GM12878 (cell line): ENCODE results near the gene TEX2. TPM values are rescaled to one million over a fixed set of nuclear protein-coding genes. Genes with fewer than 3 reads are reported as not detected.

Experiments used
- ATAC-seq: fragments of 200-7000 bp; cut with Tn5 transposase; 3 replicates; pipeline ENCODE4 v1.9.1; 2020; ENCODE audit warnings: mild to moderate bottlenecking, moderate library complexity
- BruUV-seq: library from RNA; stranded (reverse); fragments of 400-500 nt; replicated peaks from 2 replicates; lab custom pipeline; 2021; lab: Mats Ljungman, UMichigan
- CTCF ChIA-PET: fragments of 300-600 bp; sonication (Branson Sonifier 250); formaldehyde crosslinking; extraction: SDS; loops from one replicate; lab custom pipeline; 2021; ENCODE audit warnings: inconsistent platforms; lab: Yijun Ruan, JAX
- POLR2A ChIA-PET: fragments of 350-600 bp; formaldehyde crosslinking; extraction: SDS; loops from one replicate; lab custom pipeline; 2021; ENCODE audit warnings: inconsistent platforms; lab: Charles Lee
- RAD21 ChIA-PET: fragments of 300-600 bp; sonication (Branson Sonifier 250); formaldehyde crosslinking; loops from one replicate; lab custom pipeline; 2023; ENCODE audit warnings: antibody characterized with exemption; ENCODE audit not compliant: unreplicated experiment; lab: Charles Lee
- SMC1A ChIA-PET: fragments of 300-600 bp; sonication (Branson Sonifier 250); formaldehyde crosslinking; loops from one replicate; lab custom pipeline; 2023; ENCODE audit not compliant: unreplicated experiment, uncharacterized antibody; lab: Charles Lee
- DNase-seq: peaks from one replicate; pipeline ENCODE4 v3.0.0-alpha.2; 2011; ENCODE audit warnings: low read depth, low spot score
- FAIRE-seq: peaks from 3 replicates; lab custom pipeline; 2011; peaks lifted over from hg19 to GRCh38; lab: Jason Lieb, UNC
- H2AFZ ChIP-seq: 2 replicates; pipeline ENCODE4 v1.6.0; 2011; ENCODE audit warnings: low read depth, low read length, control low read depth; ENCODE audit not compliant: control insufficient read depth
- H3K27ac ChIP-seq: 2 replicates; pipeline ENCODE4 v1.5.1; 2011; ENCODE audit warnings: control low read depth; ENCODE audit not compliant: control insufficient read depth, insufficient read depth
- H3K27me3 ChIP-seq, 2 experiments: replicated peaks in 1 of 2; 2 replicates each; pipeline versions ENCODE4 v1.6.0 to v1.6.1; 2011; ENCODE audit warnings: low read length in 1 of 2; ENCODE audit not compliant: control insufficient read depth in 2 of 2, insufficient read depth in 2 of 2
- H3K36me3 ChIP-seq, 2 experiments: 2 replicates each; pipeline ENCODE4 v1.5.1; 2011; ENCODE audit warnings: low read length in 1 of 2; ENCODE audit not compliant: control insufficient read depth in 2 of 2, insufficient read depth in 2 of 2
- H3K4me1 ChIP-seq: 2 replicates; pipeline ENCODE4 v1.6.1; 2011; ENCODE audit warnings: mild to moderate bottlenecking, low read length, moderate library complexity, mixed read lengths; ENCODE audit not compliant: control insufficient read depth, insufficient read depth
- H3K4me2 ChIP-seq: 2 replicates; pipeline ENCODE4 v1.6.0; 2011; ENCODE audit warnings: control low read depth; ENCODE audit not compliant: control insufficient read depth, insufficient read depth
- H3K4me3 ChIP-seq: fragments of 200-600 bp; sonication (generic); 2 replicates; pipeline ENCODE4 v1.5.1; 2016
- H3K79me2 ChIP-seq: 2 replicates; pipeline ENCODE4 v1.6.0; 2011; ENCODE audit warnings: low read length; ENCODE audit not compliant: control insufficient read depth, insufficient read depth
- H3K9ac ChIP-seq: 2 replicates; pipeline ENCODE4 v1.8.0; 2011; ENCODE audit warnings: low read length, control low read depth, mixed read lengths; ENCODE audit not compliant: control insufficient read depth, insufficient read depth
- H3K9me3 ChIP-seq: replicated peaks from 3 replicates; pipeline ENCODE4 v1.5.1; 2011; ENCODE audit warnings: mild to moderate bottlenecking, low read length; ENCODE audit not compliant: control insufficient read depth, insufficient read depth
- H4K20me1 ChIP-seq: 2 replicates; pipeline ENCODE4 v1.6.0; 2011; ENCODE audit not compliant: control insufficient read depth, insufficient read depth
- RAD51 ChIP-seq: fragments of 450-650 bp; IDR thresholded peaks from 2 replicates; pipeline ENCODE4 v1.6.1; 2016; ENCODE audit warnings: moderate library complexity, mild to moderate bottlenecking, inconsistent platforms
- SMARCA5 ChIP-seq: fragments of 450-650 bp; IDR thresholded peaks from 2 replicates; pipeline ENCODE4 v1.6.1; 2017; ENCODE audit warnings: mild to moderate bottlenecking
- TCF12 ChIP-seq: IDR thresholded peaks from 2 replicates; pipeline ENCODE4 v1.6.1; 2011; ENCODE audit warnings: low read depth, mild to moderate bottlenecking, low read length
- ZZZ3 ChIP-seq: IDR thresholded peaks from 2 replicates; pipeline ENCODE4 v1.6.1; 2011; ENCODE audit warnings: low read depth; ENCODE audit not compliant: control insufficient read depth, insufficient read length
- WGBS: methylation state at CpG from one replicate; pipeline ENCODE4 v1.1.6; 2016; ENCODE audit warnings: low lambda C conversion rate; ENCODE audit not compliant: insufficient replicate concordance, insufficient coverage; ENCODE audit errors: missing lambda C conversion rate; 5-methylcytosine and 5-hydroxymethylcytosine counted together
- in situ Hi-C: fragments of 300-500 bp; cut with MboI; formaldehyde crosslinking; loops from 9 replicates; pipeline ENCODE4 v1.14.3; 2018; ENCODE audit warnings: mixed read lengths
- intact Hi-C: fragments of 100-400 bp; cut with micrococcal nuclease; formaldehyde crosslinking; loops from one replicate; pipeline ENCODE4 v1.14.2; 2022; ENCODE audit not compliant: unreplicated experiment
- polyA plus RNA-seq, 11 experiments: library from polyadenylated mRNA; depleted of rRNA in 4 of 11; unstranded in 6 of 11; stranded (reverse) in 5 of 11; fragments of >200 nt; fragmentation: Nextera tagmentation in 4 of 11; fragmentation: Illumina TruSeq in 1 of 11; extraction: Ambion mirVana in 4 of 11; extraction: Trizol in 1 of 11; gene quantifications; 1 replicate in 1 of 11; 2 replicates in 10 of 11; pipeline versions ENCODE4 v1.2.1 to v1.2.3, GENCODE V29; 2011 to 2016; ENCODE audit warnings: inconsistent platforms in 2 of 11, missing spikeins in 2 of 11, low read depth in 1 of 11
- total RNA-seq, 4 experiments: library from RNA; depleted of rRNA in 3 of 4; stranded (reverse); fragments of >200 nt in 3 of 4; fragmentation: Illumina TruSeq in 1 of 4; extraction: Trizol in 1 of 4; gene quantifications; 2 replicates each; pipeline versions ENCODE4 v1.2.1 to v1.2.3, GENCODE V29; 2013 to 2021
- TF ChIP-seq, protein P1 (sequence below): fragments of 450-650 bp; IDR thresholded peaks from 2 replicates; pipeline ENCODE4 v1.6.1; 2017; ENCODE audit warnings: mild to moderate bottlenecking, moderate library complexity
- TF ChIP-seq, protein P2 (sequence below): fragments of 450-650 bp; IDR thresholded peaks from 2 replicates; pipeline ENCODE4 v1.6.1; 2016; ENCODE audit warnings: mild to moderate bottlenecking

The TEX2 gene
- total and polyA plus RNA-seq, 10 of the 15 experiments (the other 5 are each of a cell fraction or from before 2014, with no cell fraction given) = 3.8 to 19.9 (median 15.8) TPM

- no peak for FAIRE-seq
- POLR2A ChIA-PET = interaction anchor here (1.0 to 1.2 kb wide), 4 partner anchors 11 to 71 kb away, joined by 3 to 8 read pairs (median 3); no protein-coding TSS in a partner anchor
Observed at GRCh38 chr17:64217249-64217691, 45.8 kb downstream of the TEX2 start.

More at GRCh38 chr17:64217249-64217691, 45.8 kb downstream of the TEX2 start:
- Histone ChIP-seq H4K20me1 (no peaks in the 10 kb centered on the region), H3K9ac (no peak overlapping the region), H3K79me2 (no peaks in the 10 kb centered on the region; the same call in 1 of the 2 replicates), H2AFZ (no peak overlapping the region), H3K36me3 (peaks cover 5% of the 10 kb centered on the region in 2 experiments; a peak in 3 of 4 replicates), H3K4me3 (no peak overlapping the region), H3K9me3 (no peaks in the 10 kb centered on the region), H3K4me1 (peaks cover 22% of the 10 kb centered on the region), H3K4me2 (peak overlapping the region; percentile 78), H3K27ac (peak overlapping the region; percentile 24; the same call in 1 of the 2 replicates), H3K27me3 (no peaks in the 10 kb centered on the region)
- no TSS peak for BruUV-seq
- DNase-seq (no peak), ATAC-seq (peak; percentile 49)
- SMC1A ChIA-PET = interaction anchor here (0.7 to 2.1 kb wide), 10 partner anchors 11 to 665 kb away, joined by 3 to 5 read pairs (median 3); no protein-coding TSS in a partner anchor
- CTCF ChIA-PET = interaction anchor here (1.0 to 2.6 kb wide), 7 partner anchors 9 to 202 kb away, joined by 3 to 9 read pairs (median 4); no protein-coding TSS in a partner anchor
- 72% methylated on average over 6 of the region's 6 CpGs for WGBS
- TF ChIP-seq, protein P1, sequence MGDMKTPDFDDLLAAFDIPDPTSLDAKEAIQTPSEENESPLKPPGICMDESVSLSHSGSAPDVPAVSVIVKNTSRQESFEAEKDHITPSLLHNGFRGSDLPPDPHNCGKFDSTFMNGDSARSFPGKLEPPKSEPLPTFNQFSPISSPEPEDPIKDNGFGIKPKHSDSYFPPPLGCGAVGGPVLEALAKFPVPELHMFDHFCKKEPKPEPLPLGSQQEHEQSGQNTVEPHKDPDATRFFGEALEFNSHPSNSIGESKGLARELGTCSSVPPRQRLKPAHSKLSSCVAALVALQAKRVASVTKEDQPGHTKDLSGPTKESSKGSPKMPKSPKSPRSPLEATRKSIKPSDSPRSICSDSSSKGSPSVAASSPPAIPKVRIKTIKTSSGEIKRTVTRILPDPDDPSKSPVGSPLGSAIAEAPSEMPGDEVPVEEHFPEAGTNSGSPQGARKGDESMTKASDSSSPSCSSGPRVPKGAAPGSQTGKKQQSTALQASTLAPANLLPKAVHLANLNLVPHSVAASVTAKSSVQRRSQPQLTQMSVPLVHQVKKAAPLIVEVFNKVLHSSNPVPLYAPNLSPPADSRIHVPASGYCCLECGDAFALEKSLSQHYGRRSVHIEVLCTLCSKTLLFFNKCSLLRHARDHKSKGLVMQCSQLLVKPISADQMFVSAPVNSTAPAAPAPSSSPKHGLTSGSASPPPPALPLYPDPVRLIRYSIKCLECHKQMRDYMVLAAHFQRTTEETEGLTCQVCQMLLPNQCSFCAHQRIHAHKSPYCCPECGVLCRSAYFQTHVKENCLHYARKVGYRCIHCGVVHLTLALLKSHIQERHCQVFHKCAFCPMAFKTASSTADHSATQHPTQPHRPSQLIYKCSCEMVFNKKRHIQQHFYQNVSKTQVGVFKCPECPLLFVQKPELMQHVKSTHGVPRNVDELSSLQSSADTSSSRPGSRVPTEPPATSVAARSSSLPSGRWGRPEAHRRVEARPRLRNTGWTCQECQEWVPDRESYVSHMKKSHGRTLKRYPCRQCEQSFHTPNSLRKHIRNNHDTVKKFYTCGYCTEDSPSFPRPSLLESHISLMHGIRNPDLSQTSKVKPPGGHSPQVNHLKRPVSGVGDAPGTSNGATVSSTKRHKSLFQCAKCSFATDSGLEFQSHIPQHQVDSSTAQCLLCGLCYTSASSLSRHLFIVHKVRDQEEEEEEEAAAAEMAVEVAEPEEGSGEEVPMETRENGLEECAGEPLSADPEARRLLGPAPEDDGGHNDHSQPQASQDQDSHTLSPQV = no peak
- TF ChIP-seq SMARCA5 (no peak), RAD51 (no peak), TCF12 (no peak), ZZZ3 (no peak)
- TF ChIP-seq, protein P2, sequence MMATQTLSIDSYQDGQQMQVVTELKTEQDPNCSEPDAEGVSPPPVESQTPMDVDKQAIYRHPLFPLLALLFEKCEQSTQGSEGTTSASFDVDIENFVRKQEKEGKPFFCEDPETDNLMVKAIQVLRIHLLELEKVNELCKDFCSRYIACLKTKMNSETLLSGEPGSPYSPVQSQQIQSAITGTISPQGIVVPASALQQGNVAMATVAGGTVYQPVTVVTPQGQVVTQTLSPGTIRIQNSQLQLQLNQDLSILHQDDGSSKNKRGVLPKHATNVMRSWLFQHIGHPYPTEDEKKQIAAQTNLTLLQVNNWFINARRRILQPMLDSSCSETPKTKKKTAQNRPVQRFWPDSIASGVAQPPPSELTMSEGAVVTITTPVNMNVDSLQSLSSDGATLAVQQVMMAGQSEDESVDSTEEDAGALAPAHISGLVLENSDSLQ = no peak
- intact Hi-C loops (loop anchor here (2.0 kb wide), 1 partner anchor 64 kb away; no protein-coding TSS in a partner anchor), in situ Hi-C loops (no loop called here)
- RAD21 ChIA-PET = interaction anchor here (1.0 kb wide), 2 partner anchors 58 to 60 kb away, joined by 3 read pairs; no protein-coding TSS in a partner anchor
